Measurements from ENCODE around the gene VPS51. TPM values are rescaled to one million over a fixed set of nuclear protein-coding genes. Genes with fewer than 3 reads are reported as not detected.

Gene VPS51
- total RNA-seq, 1 experiment from 2014 or later = 89.5 TPM

DNA sequence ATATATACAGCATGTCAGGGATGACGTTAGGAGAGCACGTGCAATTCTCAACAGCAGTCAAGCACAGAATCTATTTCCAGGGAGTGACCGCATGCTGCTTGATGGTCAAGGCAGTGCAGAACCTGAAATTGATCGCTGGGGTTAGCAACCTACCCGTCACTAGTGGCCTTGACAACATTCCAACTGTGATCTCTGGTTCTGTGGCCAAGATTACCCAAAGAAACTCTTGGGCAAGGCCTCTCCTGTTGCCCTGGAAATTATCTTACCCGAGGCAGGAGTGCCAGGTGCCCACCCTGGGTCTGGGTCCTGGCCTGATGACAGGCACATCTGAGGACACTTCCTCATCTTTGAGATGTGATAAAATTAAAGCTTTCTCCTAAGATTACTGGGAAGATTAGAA, 17.8 kb downstream of the VPS51 start:
- CTCF ChIA-PET = interaction anchor here (1.2 kb wide), 1 partner anchor 8 kb away, joined by 4 read pairs; the partner anchor contains the start of genes FAU and MRPL49
- no peaks in the 10 kb centered on the region for H4K20me1 ChIP-seq (ENCODE audit: insufficient read depth)
- H3K27me3 ChIP-seq (ENCODE audit: insufficient read depth, low read length) = no peaks in the 10 kb centered on the region
- no peaks in the 10 kb centered on the region for H3K9me3 ChIP-seq (ENCODE audit: control insufficient read depth in 1 of 2, insufficient read depth in 1 of 2, low read depth in 1 of 2, low read length in 2 of 2)
- H3K4me2 ChIP-seq (ENCODE audit: low read length) = peak overlapping the region; percentile 92; the same call in 1 of the 2 replicates
- DNase-seq (ENCODE audit: low read depth, low spot score) (no peak), ATAC-seq (no peak)
- POLR2A ChIA-PET = no interaction called here
- intact Hi-C loops (cut with micrococcal nuclease) = loop anchor here (5.0 to 10.0 kb wide), 2 partner anchors 68 to 199 kb away; partner anchors contain the start of genes ATG2A and CAPN1
- H3K79me2 ChIP-seq (ENCODE audit: insufficient read depth, low read length) = peaks cover 21% of the 10 kb centered on the region
- no peak overlapping the region for H3K4me3 ChIP-seq (replicated peaks in 1 of 2; ENCODE audit: low read depth in 1 of 2, low read length in 2 of 2)
- H3K36me3 ChIP-seq (ENCODE audit: control insufficient read depth in 1 of 2, insufficient read depth in 2 of 2, low read length in 2 of 2) = peaks cover 3 to 18% of the 10 kb centered on the region in 2 experiments; a peak in 2 of 4 replicates
- H3K9me2 ChIP-seq (ENCODE audit: insufficient read depth) = no peaks in the 10 kb centered on the region
- RAD21 ChIA-PET (ENCODE audit: low non-redundant PET in 1 of 2, low total read pairs in 2 of 2, uncharacterized antibody in 2 of 2, unreplicated experiment in 2 of 2) = no interaction called here
- TSS peak; percentile 34 for BruUV-seq (replicated peaks)
- H3K4me1 ChIP-seq (ENCODE audit: control insufficient read depth in 1 of 2, insufficient read depth in 2 of 2, low read length in 2 of 2) = peaks cover 22 to 52% of the 10 kb centered on the region in 2 experiments
- TF ChIP-seq EZH2phosphoT487 (IDR thresholded peaks at IDR 0.05; ENCODE audit: borderline replicate concordance) (no peak), SIN3A (IDR thresholded peaks at IDR 0.05; ENCODE audit: low read depth) (no peak), SP1 (IDR thresholded peaks at IDR 0.05; ENCODE audit: low read depth) (no peak), MAX (IDR thresholded peaks at IDR 0.05) (no peak)
- TF ChIP-seq, protein P1, sequence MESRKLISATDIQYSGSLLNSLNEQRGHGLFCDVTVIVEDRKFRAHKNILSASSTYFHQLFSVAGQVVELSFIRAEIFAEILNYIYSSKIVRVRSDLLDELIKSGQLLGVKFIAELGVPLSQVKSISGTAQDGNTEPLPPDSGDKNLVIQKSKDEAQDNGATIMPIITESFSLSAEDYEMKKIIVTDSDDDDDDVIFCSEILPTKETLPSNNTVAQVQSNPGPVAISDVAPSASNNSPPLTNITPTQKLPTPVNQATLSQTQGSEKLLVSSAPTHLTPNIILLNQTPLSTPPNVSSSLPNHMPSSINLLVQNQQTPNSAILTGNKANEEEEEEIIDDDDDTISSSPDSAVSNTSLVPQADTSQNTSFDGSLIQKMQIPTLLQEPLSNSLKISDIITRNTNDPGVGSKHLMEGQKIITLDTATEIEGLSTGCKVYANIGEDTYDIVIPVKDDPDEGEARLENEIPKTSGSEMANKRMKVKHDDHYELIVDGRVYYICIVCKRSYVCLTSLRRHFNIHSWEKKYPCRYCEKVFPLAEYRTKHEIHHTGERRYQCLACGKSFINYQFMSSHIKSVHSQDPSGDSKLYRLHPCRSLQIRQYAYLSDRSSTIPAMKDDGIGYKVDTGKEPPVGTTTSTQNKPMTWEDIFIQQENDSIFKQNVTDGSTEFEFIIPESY (IDR thresholded peaks at IDR 0.05; ENCODE audit: extremely low read depth, insufficient replicate concordance, low read length) = no peak
- no peak overlapping the region for H2AFZ ChIP-seq (ENCODE audit: low read depth, low read length, poor library complexity, severe bottlenecking)
- H3K27ac ChIP-seq (ENCODE audit: low read depth, low read length) = 0 out of 2 replicates have a peak overlapping the region, but pooled peaks have one; percentile 82
- no peak overlapping the region for H3K9ac ChIP-seq (ENCODE audit: low read length)

DNA sequence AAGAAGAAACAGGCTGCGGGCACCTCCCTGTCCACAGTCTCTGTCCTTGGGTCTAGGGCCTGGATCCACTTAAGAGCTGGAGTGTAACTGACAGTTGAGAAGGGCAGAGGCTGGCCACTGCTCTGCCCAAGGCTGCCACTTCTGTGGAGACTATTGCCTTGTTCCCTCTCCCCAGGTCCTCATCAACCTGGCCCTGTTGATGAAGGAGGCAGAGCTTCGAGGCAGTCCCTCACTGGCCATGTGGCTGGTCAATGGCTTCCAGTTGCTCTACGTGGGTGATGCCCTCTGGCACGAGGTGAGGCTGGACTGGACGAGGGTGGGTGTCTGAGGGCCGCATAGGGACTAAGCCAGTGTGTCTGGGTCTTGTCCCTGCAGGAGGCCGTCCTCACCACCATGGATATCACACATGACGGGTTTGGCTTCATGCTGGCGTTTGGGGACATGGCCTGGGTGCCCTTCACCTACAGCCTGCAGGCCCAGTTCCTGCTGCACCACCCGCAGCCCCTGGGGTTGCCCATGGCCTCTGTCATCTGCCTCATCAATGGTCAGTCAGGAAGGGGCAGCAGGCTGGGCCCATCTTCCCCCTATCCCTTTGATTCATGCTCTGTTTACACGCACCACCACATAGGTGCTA, 18.6 kb downstream of the VPS51 start:
- H3K9me2 ChIP-seq (ENCODE audit: insufficient read depth) = no peaks in the 10 kb centered on the region
- H3K9ac ChIP-seq (ENCODE audit: low read length) = no peak overlapping the region
- RAD21 ChIA-PET (ENCODE audit: low non-redundant PET in 1 of 2, low total read pairs in 2 of 2, uncharacterized antibody in 2 of 2, unreplicated experiment in 2 of 2) = no interaction called here
- no peak overlapping the region for H3K27ac ChIP-seq (ENCODE audit: low read depth, low read length)
- no peaks in the 10 kb centered on the region for H3K27me3 ChIP-seq (ENCODE audit: insufficient read depth, low read length)
- peaks cover 27% of the 10 kb centered on the region for H3K79me2 ChIP-seq (ENCODE audit: insufficient read depth, low read length)
- DNase-seq (ENCODE audit: low read depth, low spot score) (no peak), ATAC-seq (no peak)
- CTCF ChIA-PET = no interaction called here
- H3K9me3 ChIP-seq (ENCODE audit: control insufficient read depth in 1 of 2, insufficient read depth in 1 of 2, low read depth in 1 of 2, low read length in 2 of 2) = no peaks in the 10 kb centered on the region
- H3K4me1 ChIP-seq (ENCODE audit: control insufficient read depth in 1 of 2, insufficient read depth in 2 of 2, low read length in 2 of 2) = peaks cover 22 to 52% of the 10 kb centered on the region in 2 experiments
- no peak overlapping the region for H3K4me2 ChIP-seq (ENCODE audit: low read length)
- H2AFZ ChIP-seq (ENCODE audit: low read depth, low read length, poor library complexity, severe bottlenecking) = no peak overlapping the region
- H3K36me3 ChIP-seq (ENCODE audit: control insufficient read depth in 1 of 2, insufficient read depth in 2 of 2, low read length in 2 of 2) = peaks cover 6 to 24% of the 10 kb centered on the region in 2 experiments; a peak in 2 of 4 replicates
- no TSS peak for BruUV-seq (replicated peaks)
- POLR2A ChIA-PET = no interaction called here
- no peaks in the 10 kb centered on the region for H4K20me1 ChIP-seq (ENCODE audit: insufficient read depth)
- H3K4me3 ChIP-seq (replicated peaks in 1 of 2; ENCODE audit: low read depth in 1 of 2, low read length in 2 of 2) = no peak overlapping the region
- intact Hi-C loops (cut with micrococcal nuclease) = loop anchor here (5.0 to 10.0 kb wide), 4 partner anchors 68 to 327 kb away; partner anchors contain the start of genes ARL2, ATG2A and CAPN1
- TF ChIP-seq FOSL1 (IDR thresholded peaks at IDR 0.05; ENCODE audit: low read depth) (no peak), JUND (IDR thresholded peaks at IDR 0.05) (no peak), YY1 (IDR thresholded peaks at IDR 0.05; ENCODE audit: extremely low read depth, insufficient replicate concordance, low read depth, low read length) (no peak), SRF (IDR thresholded peaks at IDR 0.05; ENCODE audit: low read depth) (no peak), SP1 (IDR thresholded peaks at IDR 0.05; ENCODE audit: low read depth) (no peak), RAD21 (IDR thresholded peaks at IDR 0.05; ENCODE audit: low read depth) (no peak), MAX (IDR thresholded peaks at IDR 0.05) (no peak), ZFX (IDR thresholded peaks at IDR 0.05) (no peak), CBX3 (IDR thresholded peaks at IDR 0.05; ENCODE audit: low read depth) (no peak), EZH2 (IDR thresholded peaks at IDR 0.05) (no peak), ATF3 (IDR thresholded peaks at IDR 0.05) (no peak), SIN3A (IDR thresholded peaks at IDR 0.05; ENCODE audit: low read depth) (no peak), CEBPB (IDR thresholded peaks at IDR 0.05; ENCODE audit: low read depth) (no peak)

Data from HCT116 (cell line).